GM18858 (cell line): Measurements from ENCODE around the gene SLC35F1.

Source experiments
- ATAC-seq: cut with Tn5 transposase; IDR thresholded peaks from one replicate; pipeline ENCODE4 v1.9.1; 2021; ENCODE audit not compliant: unreplicated experiment

Gene SLC35F1

GRCh38 chr6:118252474-118252873 lies 345.4 kb downstream of the SLC35F1 start:
- ATAC-seq, result peak; percentile 69

GRCh38 chr6:118253741-118254140 lies 346.7 kb downstream of the SLC35F1 start:
- no peak for ATAC-seq

GRCh38 chr6:118260833-118261232 lies 353.8 kb downstream of the SLC35F1 start:
- no peak for ATAC-seq

- no peak for ATAC-seq
Observed at GRCh38 chr6:118263921-118264486, 356.9 kb downstream of the SLC35F1 start.

GRCh38 chr6:118269659-118270058 lies 362.6 kb downstream of the SLC35F1 start:
- no peak for ATAC-seq

GRCh38 chr6:118277631-118278030 lies 370.6 kb downstream of the SLC35F1 start:
- ATAC-seq, result no peak

GRCh38 chr6:118280210-118280609 lies 373.1 kb downstream of the SLC35F1 start:
- peak; percentile 100 for ATAC-seq

GRCh38 chr6:118281291-118281690 lies 374.2 kb downstream of the SLC35F1 start:
- no peak for ATAC-seq

- no peak for ATAC-seq
Observed at GRCh38 chr6:118283766-118284165, 376.7 kb downstream of the SLC35F1 start.

GRCh38 chr6:118284736-118285360 lies 377.8 kb downstream of the SLC35F1 start:
- ATAC-seq, result no peak

- no peak for ATAC-seq
Observed at GRCh38 chr6:118285791-118286190, 378.7 kb downstream of the SLC35F1 start.

GRCh38 chr6:118288355-118289124 lies 381.5 kb downstream of the SLC35F1 start:
- ATAC-seq, result no peak

- no peak for ATAC-seq
Observed at GRCh38 chr6:118292558-118292957, 385.5 kb downstream of the SLC35F1 start.

GRCh38 chr6:118294906-118295305 lies 387.8 kb downstream of the SLC35F1 start:
- no peak for ATAC-seq

- no peak for ATAC-seq
Observed at GRCh38 chr6:118295336-118295735, 388.3 kb downstream of the SLC35F1 start.

GRCh38 chr6:118296129-118296901 lies 389.3 kb downstream of the SLC35F1 start:
- ATAC-seq, result no peak

- no peak for ATAC-seq
Observed at GRCh38 chr6:118297821-118298220, 390.8 kb downstream of the SLC35F1 start.

- ATAC-seq, result no peak
Observed at GRCh38 chr6:118298476-118299427, 391.7 kb downstream of the SLC35F1 start.

GRCh38 chr6:118299457-118299856 lies 392.4 kb downstream of the SLC35F1 start:
- ATAC-seq, result no peak

GRCh38 chr6:118304321-118304720 lies 397.3 kb downstream of the SLC35F1 start:
- ATAC-seq, result no peak
